Thyroid gland (tissue), 4 donors: ENCODE results near the gene SOX13. TPM values are rescaled to one million over a fixed set of nuclear protein-coding genes. Genes with fewer than 3 reads are reported as not detected.

Source experiments
- DNase-seq, 2 donors: peaks; one replicate each; pipeline ENCODE4 v3.0.0-alpha.2; 2019
- H3K27ac ChIP-seq, 3 donors: fragments of 200-600 bp; sonication (generic); 1 replicate in 2 of 3; 2 replicates in 1 of 3; pipeline ENCODE4 v1.5.1; 2016 to 2019; ENCODE audit warnings: mild to moderate bottlenecking in 1 of 3, moderate library complexity in 1 of 3
- H3K27me3 ChIP-seq: fragments of 200-600 bp; sonication (generic); one replicate; pipeline ENCODE4 v1.5.1; 2019
- H3K36me3 ChIP-seq, 2 donors: fragments of 200-600 bp; sonication (generic); one replicate each; pipeline ENCODE4 v1.5.1; 2016 to 2019
- H3K4me1 ChIP-seq, 2 donors: fragments of 200-600 bp; sonication (generic); one replicate each; pipeline ENCODE4 v1.5.1; 2017 to 2019
- H3K4me3 ChIP-seq, 3 donors: fragments of 200-600 bp; sonication (generic); replicated peaks in 1 of 3; 1 replicate in 2 of 3; 2 replicates in 1 of 3; pipeline ENCODE4 v1.5.1; 2016; ENCODE audit warnings: mild to moderate bottlenecking in 1 of 3
- H3K9me3 ChIP-seq: fragments of 200-600 bp; sonication (generic); one replicate; pipeline ENCODE4 v1.5.1; 2017
- POLR2A ChIP-seq, 2 donors: fragments of 450-650 bp; IDR thresholded peaks; one replicate each; pipeline ENCODE4 v1.6.1; 2017; ENCODE audit warnings: antibody characterized with exemption in 2 of 2, mild to moderate bottlenecking in 2 of 2, moderate library complexity in 1 of 2
- WGBS, 2 donors: methylation state at CpG; one replicate each; pipeline ENCODE4 v1.1.5; 2017; 5-methylcytosine and 5-hydroxymethylcytosine counted together
- intact Hi-C: fragments of 100-400 bp; cut with DNase I; formaldehyde crosslinking; loops from one replicate; pipeline ENCODE4 v1.15.1; 2023
- total RNA-seq, 4 donors: library from RNA; depleted of rRNA; stranded (reverse); fragments of >200 nt; gene quantifications; one replicate each; pipeline ENCODE4 v1.2.3, GENCODE V29; 2016
- TF ChIP-seq, protein P1 (sequence below), 6 experiments: fragments of 200-600 bp in 3 of 6; fragments of 450-650 bp in 3 of 6; sonication (generic) in 3 of 6; IDR thresholded peaks; one replicate each; pipeline ENCODE4 v1.5.1; 2016 to 2019; ENCODE audit warnings: antibody characterized with exemption in 6 of 6, mild to moderate bottlenecking in 2 of 6, inconsistent platforms in 1 of 6, moderate library complexity in 1 of 6

The SOX13 gene
- total RNA-seq, 4 donors from 2014 or later, result 19.4 to 29.3 (median 20.8) TPM

GRCh38 chr1:204143276-204144041, 70.5 kb downstream of the SOX13 start:
- intact Hi-C loops, result loop anchor here (10.0 kb wide), 1 partner anchor 349 kb away; the partner anchor contains the start of genes ZBED6 and ZC3H11A
- no peak for TF ChIP-seq POLR2A (IDR thresholded peaks at IDR 0.05)
- TF ChIP-seq, protein P1, sequence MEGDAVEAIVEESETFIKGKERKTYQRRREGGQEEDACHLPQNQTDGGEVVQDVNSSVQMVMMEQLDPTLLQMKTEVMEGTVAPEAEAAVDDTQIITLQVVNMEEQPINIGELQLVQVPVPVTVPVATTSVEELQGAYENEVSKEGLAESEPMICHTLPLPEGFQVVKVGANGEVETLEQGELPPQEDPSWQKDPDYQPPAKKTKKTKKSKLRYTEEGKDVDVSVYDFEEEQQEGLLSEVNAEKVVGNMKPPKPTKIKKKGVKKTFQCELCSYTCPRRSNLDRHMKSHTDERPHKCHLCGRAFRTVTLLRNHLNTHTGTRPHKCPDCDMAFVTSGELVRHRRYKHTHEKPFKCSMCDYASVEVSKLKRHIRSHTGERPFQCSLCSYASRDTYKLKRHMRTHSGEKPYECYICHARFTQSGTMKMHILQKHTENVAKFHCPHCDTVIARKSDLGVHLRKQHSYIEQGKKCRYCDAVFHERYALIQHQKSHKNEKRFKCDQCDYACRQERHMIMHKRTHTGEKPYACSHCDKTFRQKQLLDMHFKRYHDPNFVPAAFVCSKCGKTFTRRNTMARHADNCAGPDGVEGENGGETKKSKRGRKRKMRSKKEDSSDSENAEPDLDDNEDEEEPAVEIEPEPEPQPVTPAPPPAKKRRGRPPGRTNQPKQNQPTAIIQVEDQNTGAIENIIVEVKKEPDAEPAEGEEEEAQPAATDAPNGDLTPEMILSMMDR (IDR thresholded peaks at IDR 0.05), result no peak
- Histone ChIP-seq H3K27ac (no peak overlapping the region), H3K27me3 (no peaks in the 10 kb centered on the region), H3K36me3 (no peaks in the 10 kb centered on the region), H3K4me3 (no peak overlapping the region), H3K4me1 (no peaks in the 10 kb centered on the region), H3K9me3 (no peaks in the 10 kb centered on the region)
- WGBS, 2 donors, result 81 to 83% methylated on average over 14 of the region's 14 CpGs
- DNase-seq, result no peak

- H3K4me1 ChIP-seq, result peaks cover 0 to under 1% of the 10 kb centered on the region in 2 donors
- H3K36me3 ChIP-seq, result no peaks in the 10 kb centered on the region
- 77 to 79% methylated on average over 3 to 4 of the region's 4 CpGs for WGBS, 2 donors
- no peaks in the 10 kb centered on the region for H3K27me3 ChIP-seq
- no peak for DNase-seq
- TF ChIP-seq, protein P1 (IDR thresholded peaks at IDR 0.05), result no peak
- TF ChIP-seq POLR2A (IDR thresholded peaks at IDR 0.05), result no peak
- no peaks in the 10 kb centered on the region for H3K9me3 ChIP-seq
- intact Hi-C loops, result loop anchor here (10.0 kb wide), 1 partner anchor 350 kb away; the partner anchor contains the start of genes ZBED6 and ZC3H11A
- no peak overlapping the region for H3K4me3 ChIP-seq
- H3K27ac ChIP-seq, result no peak overlapping the region
These were observed 72.2 kb downstream of the SOX13 start for GRCh38 chr1:204145033-204145504.

DNA sequence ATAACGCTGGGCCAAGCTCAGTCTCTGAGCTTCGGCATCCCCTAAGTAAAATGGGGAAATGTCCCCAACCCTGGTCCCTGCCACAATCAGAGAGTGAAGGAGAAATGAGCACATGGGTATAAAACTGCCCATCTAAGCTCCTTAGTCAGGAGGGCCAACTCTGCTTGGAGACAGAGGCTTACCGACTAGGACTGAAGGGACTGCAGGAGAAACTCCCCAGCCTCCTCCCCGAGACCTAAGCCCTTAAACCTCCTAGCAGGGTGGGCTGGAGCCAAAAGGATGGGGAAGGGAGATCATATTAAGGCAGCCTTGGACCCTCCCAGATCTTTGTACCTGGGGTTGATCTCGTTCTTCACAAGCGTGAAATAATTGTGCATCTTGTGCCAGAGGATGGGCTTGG, 73.4 kb downstream of the SOX13 start:
- Histone ChIP-seq H3K27me3 (no peaks in the 10 kb centered on the region), H3K4me1 (peaks cover 6 to 13% of the 10 kb centered on the region in 2 donors), H3K4me3 (no peak overlapping the region), H3K27ac (no peak overlapping the region), H3K36me3 (no peaks in the 10 kb centered on the region), H3K9me3 (no peaks in the 10 kb centered on the region)
- no peak for DNase-seq
- TF ChIP-seq, protein P1 (IDR thresholded peaks at IDR 0.05), result no peak
- no peak for TF ChIP-seq POLR2A (IDR thresholded peaks at IDR 0.05)
- intact Hi-C loops, result loop anchor here (10.0 kb wide), 1 partner anchor 352 kb away; the partner anchor contains the start of genes ZBED6 and ZC3H11A
- WGBS, 2 donors, result 90 to 92% methylated on average over 6 of the region's 6 CpGs

- WGBS, 2 donors, result 84 to 93% methylated on average over 2 to 7 of the region's 7 CpGs
- no peaks in the 10 kb centered on the region for H3K36me3 ChIP-seq
- no peak for TF ChIP-seq POLR2A (IDR thresholded peaks at IDR 0.05)
- TF ChIP-seq, protein P1 (IDR thresholded peaks at IDR 0.05), result no peak
- H3K9me3 ChIP-seq, result no peaks in the 10 kb centered on the region
- no peak overlapping the region for H3K4me3 ChIP-seq
- DNase-seq, result no peak
- intact Hi-C loops, result loop anchor here (10.0 kb wide), 1 partner anchor 352 kb away; the partner anchor contains the start of genes ZBED6 and ZC3H11A
- no peaks in the 10 kb centered on the region for H3K27me3 ChIP-seq
- peaks cover 6 to 14% of the 10 kb centered on the region in 2 donors for H3K4me1 ChIP-seq
- no peak overlapping the region for H3K27ac ChIP-seq
These were observed 74.0 kb downstream of the SOX13 start for GRCh38 chr1:204146965-204147364.
